Adipocyte (in vitro differentiated cells): ENCODE data around the gene TRIM50.
"Not testable (repeated sequence)": the region's sequence is repeated elsewhere in the genome, so short reads cannot be mapped to it uniquely, and the experiment has no call there.

ENCODE experiments used
- DNase-seq: peaks from one replicate; pipeline ENCODE4 v3.0.0-alpha.2; 2015; ENCODE audit warnings: low read depth
- H3K27me3 ChIP-seq: replicated peaks from 2 replicates; pipeline ENCODE4 v1.7.0; 2013; ENCODE audit warnings: mild to moderate bottlenecking, low read length, moderate library complexity; ENCODE audit not compliant: control insufficient read depth, insufficient read depth
- H3K36me3 ChIP-seq: 2 replicates; pipeline ENCODE4 v1.7.0; 2013; ENCODE audit warnings: low read length, mild to moderate bottlenecking, moderate library complexity; ENCODE audit not compliant: control insufficient read depth, insufficient read depth, severe bottlenecking
- H3K4me1 ChIP-seq: 2 replicates; pipeline ENCODE4 v1.7.0; 2013; ENCODE audit warnings: mild to moderate bottlenecking, low read length, moderate library complexity; ENCODE audit not compliant: control insufficient read depth, insufficient read depth
- H3K4me3 ChIP-seq: 2 replicates; pipeline ENCODE4 v1.7.0; 2013; ENCODE audit warnings: mild to moderate bottlenecking, low read length, moderate library complexity
- H3K9ac ChIP-seq: 2 replicates; pipeline ENCODE4 v1.7.0; 2013; ENCODE audit warnings: mild to moderate bottlenecking, low read length, moderate library complexity
- H3K9me3 ChIP-seq: 2 replicates; pipeline ENCODE4 v1.7.0; 2013; ENCODE audit warnings: mild to moderate bottlenecking, low read length, moderate library complexity; ENCODE audit not compliant: control insufficient read depth

TRIM50 gene

DNA sequence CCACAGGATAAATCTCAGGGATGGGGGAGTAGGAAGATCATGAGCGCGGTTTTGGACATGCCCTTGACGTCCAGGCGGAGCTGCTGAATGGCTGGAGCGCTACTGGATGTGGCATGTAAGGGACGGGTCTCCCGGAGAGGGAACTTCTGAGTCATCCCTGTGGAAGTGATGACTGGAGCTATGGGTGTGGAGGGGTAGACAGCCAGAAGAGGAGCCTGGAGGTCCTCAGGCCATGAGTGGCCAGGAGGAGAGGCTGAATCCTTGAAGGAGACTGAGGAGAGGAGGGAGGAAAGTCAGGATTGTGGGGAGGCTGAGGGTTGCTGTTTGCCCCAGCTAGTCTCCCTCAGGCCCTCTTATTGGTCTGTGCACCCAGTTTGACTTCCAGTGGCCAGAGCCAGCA is 16.5 kb downstream of the TRIM50 start:
- H3K9me3 ChIP-seq, H3K36me3 ChIP-seq, H3K4me3 ChIP-seq, DNase-seq, H3K27me3 ChIP-seq, H3K9ac ChIP-seq: not testable (repeated sequence)
- H3K4me1 ChIP-seq = peaks cover 11% of the 10 kb centered on the region

DNA sequence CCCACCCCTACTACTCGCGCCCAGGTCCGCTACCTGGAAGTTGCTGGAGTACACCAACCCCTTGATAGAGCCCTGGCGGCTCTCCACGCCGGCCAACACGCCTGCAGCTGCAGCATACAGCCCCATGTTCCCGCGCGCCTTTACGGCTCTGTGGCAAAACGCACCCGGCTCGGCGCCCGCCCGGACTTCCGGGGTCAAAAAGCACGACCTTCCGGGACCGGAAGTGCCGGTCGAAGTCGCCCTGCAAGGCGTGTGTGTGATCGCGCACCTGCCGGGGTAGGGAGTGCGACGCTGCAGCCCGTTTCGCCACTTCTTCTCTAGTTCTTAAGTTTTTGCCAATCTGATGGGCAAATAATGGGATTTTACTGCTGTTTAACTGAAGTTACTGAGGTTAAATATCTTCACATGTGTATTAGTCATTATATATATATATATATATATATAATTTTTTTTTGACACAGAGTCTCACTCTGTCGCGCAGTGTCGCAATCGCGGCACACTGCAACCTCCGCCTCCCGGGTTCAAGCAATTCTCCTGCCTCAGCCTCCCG is 19.1 kb downstream of the TRIM50 start, which contains the start of gene NSUN5:
Gene NSUN5, minus strand, starts transcription at position 162 of the 550 bp plus-strand sequence. Its CDS starts 36 bp downstream, at position 126.
- Histone ChIP-seq H3K4me1 (peaks cover 11% of the 10 kb centered on the region), H3K36me3 (peaks cover 13% of the 10 kb centered on the region), H3K27me3 (no peaks in the 10 kb centered on the region), H3K9ac (peak within 1 kb of the TSS; percentile 87), H3K4me3 (peak within 1 kb of the TSS; percentile 92), H3K9me3 (no peaks in the 10 kb centered on the region)
- DNase-seq = peak; percentile 74

DNA sequence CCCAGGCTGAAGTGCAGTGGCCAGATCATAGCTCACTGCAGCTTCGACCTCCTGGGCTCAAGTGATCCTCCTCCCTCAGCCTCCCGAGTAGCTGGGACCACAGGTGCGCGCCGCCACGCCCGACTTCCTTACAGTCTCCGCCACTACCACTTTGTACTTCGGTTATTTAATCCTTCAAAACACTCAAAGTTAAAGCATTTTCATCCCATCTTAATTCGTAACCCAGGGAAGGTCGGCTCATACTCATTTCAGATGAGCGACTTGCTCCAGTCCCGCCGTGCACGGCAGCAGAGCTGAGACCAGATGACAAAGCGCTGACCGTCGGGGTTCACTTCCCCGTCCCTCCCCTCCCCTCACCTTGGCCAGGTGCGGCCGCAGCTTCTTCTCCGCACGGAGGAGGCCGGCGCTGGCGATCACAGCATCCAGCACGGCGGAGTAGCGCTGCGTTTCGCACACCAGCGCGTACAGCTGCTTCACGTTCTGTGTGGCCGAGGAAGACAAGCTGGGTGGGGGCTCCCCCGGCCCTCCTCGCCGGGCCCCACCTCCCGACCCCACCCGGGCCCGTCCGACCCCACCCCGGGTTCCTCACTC is 19.7 kb downstream of the TRIM50 start:
- Histone ChIP-seq H3K4me3 (peak overlapping the region; percentile 92), H3K36me3 (peaks cover 17% of the 10 kb centered on the region), H3K4me1 (peaks cover 11% of the 10 kb centered on the region), H3K9ac (peak overlapping the region; percentile 87), H3K9me3 (no peaks in the 10 kb centered on the region), H3K27me3 (no peaks in the 10 kb centered on the region)
- DNase-seq = peak; percentile 25

DNA sequence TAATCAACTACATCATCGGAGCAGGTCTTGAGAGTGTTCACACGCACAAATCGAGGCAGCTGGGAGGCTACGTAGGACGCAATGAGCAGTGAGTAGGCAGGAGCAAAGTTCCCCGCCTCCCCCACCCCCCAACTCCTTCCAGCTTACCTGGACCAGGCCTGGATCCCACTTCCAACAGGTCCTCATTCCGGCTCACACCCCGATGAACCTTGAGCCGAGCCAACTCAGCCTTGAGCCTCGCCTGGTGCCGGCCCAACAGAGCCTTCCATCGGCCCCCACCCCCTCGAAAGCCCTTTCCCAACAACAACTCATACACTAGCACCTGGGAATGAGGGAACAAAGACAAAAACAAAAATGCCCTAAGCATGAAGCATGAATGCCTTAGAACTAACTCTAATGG is 20.4 kb downstream of the TRIM50 start:
- no peak for DNase-seq
- H3K36me3 ChIP-seq = peaks cover 23% of the 10 kb centered on the region
- H3K4me3 ChIP-seq = peak overlapping the region; percentile 92
- no peak overlapping the region for H3K9ac ChIP-seq
- H3K27me3 ChIP-seq = no peaks in the 10 kb centered on the region
- no peaks in the 10 kb centered on the region for H3K9me3 ChIP-seq
- peaks cover 11% of the 10 kb centered on the region for H3K4me1 ChIP-seq

DNA sequence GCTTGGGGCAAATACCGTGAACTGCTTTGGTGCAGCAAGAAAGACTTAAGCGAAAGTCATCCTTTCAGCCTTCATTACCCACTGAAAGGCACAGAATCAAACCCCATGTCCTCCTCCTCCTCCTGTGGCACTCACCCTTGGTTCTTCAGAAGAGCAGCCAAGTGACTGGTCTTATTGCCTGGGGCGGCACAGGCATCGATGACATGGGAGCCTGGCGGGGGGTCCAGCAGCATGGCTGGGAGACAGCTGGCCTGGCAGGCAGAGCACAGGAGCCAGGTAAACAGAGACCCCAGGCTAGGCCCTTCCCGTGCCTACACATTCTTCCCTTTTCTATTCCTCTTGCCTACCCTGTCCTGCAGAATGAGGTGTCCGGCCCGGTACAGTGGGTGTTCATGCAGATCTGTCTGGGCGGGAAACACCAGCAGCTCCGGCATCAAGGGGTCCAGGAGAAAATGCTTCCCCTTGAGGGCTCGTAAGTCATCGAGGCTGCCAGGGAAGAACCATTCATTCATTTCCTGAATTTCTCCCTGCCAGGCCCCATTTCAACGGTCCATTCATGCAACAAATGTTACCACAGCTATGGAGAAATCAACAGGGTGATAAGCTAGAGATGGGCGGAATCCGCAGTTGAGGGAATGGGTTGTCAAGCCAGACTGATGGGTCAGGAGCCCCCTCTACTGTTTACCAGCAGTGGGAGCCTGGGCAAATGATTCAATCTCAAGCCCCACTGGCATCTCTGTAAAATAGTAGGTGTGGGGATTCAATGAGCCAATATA is 23.1 kb downstream of the TRIM50 start:
- Histone ChIP-seq H3K36me3 (peaks cover 23% of the 10 kb centered on the region), H3K4me1 (peaks cover 11% of the 10 kb centered on the region)
- H3K27me3 ChIP-seq, H3K9me3 ChIP-seq, H3K4me3 ChIP-seq, H3K9ac ChIP-seq, DNase-seq: not testable (repeated sequence)

DNA sequence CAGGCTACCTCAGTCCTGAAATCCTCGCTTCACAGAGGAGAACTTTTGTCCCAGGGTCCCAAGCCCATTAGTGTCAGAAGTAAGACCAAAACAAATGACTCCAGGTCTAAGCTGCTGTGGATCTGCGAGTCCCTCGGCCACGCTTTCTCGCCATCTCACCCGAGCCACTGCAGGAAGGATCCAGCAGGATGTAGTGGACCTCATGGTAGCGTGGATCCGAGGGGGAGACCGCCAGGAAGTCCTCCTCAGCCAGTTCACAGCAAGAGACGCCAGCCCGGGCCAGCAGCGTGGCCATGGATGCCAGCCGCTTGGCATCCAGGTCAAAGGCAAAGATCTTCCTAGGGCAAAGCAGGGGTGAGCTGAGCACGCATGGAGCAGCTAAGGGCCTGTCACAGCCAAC is 23.8 kb downstream of the TRIM50 start:
- Histone ChIP-seq H3K9me3 (no peaks in the 10 kb centered on the region), H3K4me3 (no peak overlapping the region), H3K36me3 (peaks cover 23% of the 10 kb centered on the region), H3K27me3 (no peaks in the 10 kb centered on the region), H3K9ac (no peak overlapping the region), H3K4me1 (peaks cover 8% of the 10 kb centered on the region)
- DNase-seq = no peak

DNA sequence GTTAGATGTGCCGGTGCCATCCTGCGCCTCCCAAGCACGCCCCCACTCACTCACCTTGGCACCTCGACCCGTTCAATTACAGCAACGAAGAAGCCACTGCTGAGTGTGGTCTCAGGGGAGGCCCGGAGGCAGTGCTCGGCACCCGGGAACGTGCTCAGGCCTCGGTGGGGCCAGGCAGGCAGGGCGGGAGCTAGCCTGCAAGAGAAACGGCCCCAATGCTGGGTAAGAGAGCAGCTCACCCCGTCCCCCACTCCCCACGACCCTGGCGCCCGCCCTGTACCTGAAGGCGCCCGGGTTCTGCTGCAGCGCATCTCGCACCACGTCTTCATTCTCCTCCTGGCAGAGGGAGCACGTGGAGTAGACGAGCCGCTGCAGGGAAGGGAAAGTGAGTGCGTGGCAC is 24.3 kb downstream of the TRIM50 start:
- no peak for DNase-seq
- Histone ChIP-seq H3K4me3 (no peak overlapping the region), H3K4me1 (peaks cover 8% of the 10 kb centered on the region), H3K9me3 (no peaks in the 10 kb centered on the region), H3K27me3 (no peaks in the 10 kb centered on the region), H3K9ac (no peak overlapping the region), H3K36me3 (peaks cover 23% of the 10 kb centered on the region)

DNA sequence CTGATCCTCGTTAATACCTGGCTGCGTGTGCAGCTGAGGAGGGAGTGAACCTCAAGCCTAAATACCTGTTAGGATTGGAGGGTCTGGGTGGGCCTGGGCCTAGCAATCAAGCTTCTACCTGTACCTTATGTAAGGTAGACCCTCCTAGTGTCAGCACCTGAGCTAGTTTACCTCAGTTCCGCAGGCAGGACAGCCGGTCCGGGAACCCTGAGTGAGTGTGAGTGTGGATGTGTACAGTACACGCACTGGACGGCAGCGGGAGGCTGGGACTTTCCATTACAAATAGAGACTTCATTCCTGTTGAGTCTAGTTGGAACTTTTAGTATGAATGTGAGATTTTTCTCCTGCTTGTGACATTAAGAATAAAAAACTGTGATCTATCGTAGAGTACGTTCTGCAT is 25.0 kb downstream of the TRIM50 start:
- not testable (repeated sequence) for H3K9ac ChIP-seq, DNase-seq, H3K9me3 ChIP-seq, H3K4me1 ChIP-seq, H3K27me3 ChIP-seq, H3K4me3 ChIP-seq
- peaks cover 23% of the 10 kb centered on the region for H3K36me3 ChIP-seq

DNA sequence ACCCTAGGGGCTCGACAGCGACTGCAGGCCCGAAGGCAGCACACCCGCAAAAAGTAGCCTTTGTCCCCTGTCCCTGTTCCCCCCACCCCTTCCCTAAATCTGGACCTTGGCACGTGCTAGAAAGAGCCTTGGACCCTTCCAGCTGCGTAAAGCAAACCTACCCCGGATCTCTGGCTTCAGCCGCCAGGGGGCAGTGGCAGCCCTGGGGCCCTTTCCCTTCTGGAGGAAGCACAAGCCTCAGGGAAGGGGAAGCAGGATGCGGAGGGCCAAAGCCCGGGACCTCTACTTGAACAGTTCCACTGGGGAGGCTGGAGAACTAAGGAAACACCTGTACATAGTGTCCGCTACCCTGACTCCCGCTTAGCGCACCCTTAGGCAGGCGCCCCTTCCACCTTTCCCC is 26.8 kb downstream of the TRIM50 start:
- not testable (repeated sequence) for H3K4me1 ChIP-seq, H3K4me3 ChIP-seq, H3K27me3 ChIP-seq, H3K9ac ChIP-seq, DNase-seq, H3K9me3 ChIP-seq
- peaks cover 23% of the 10 kb centered on the region for H3K36me3 ChIP-seq

DNA sequence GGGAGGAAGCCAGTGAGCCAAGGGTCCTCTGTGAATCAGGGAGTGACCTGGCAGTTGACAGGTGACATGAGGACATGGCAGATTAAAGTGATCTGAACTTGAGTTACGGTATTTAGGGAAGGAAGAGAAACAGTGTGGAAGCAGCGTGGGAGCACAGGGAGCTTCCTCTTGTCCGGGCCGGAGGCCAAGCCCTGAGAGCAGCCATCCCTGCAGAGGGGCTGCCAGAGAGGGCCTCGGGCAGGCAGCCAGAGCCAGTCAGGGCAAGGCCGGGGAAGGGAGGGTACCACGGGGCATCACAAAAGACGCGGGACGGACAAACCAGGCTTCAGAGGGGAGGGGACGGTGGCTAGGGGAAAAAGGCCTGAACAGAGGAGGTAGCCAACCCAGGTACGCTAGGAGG is 28.1 kb downstream of the TRIM50 start:
- H3K36me3 ChIP-seq = peaks cover 20% of the 10 kb centered on the region
- H3K4me3 ChIP-seq, H3K27me3 ChIP-seq, H3K9me3 ChIP-seq, H3K9ac ChIP-seq, DNase-seq, H3K4me1 ChIP-seq: not testable (repeated sequence)

DNA sequence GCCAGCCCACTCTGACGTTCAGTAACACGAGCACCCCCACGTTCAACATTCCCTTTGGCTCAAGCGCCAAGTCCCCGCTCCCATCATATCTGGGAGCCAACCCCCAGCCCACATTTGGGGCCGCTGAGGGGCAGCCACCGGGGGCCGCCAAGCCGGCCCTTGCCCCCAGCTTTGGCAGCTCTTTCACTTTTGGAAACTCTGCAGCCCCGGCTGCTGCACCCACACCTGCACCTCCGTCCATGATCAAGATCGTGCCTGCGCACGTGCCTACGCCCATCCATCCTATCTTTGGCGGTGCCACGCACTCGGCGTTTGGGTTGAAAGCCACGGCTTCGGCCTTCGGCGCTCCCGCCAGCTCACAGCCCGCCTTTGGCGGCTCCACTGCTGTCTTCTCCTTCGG is 30.2 kb downstream of the TRIM50 start:
- H3K36me3 ChIP-seq, DNase-seq: not testable (repeated sequence)

More for the DNA sequence above, 30.2 kb downstream of the TRIM50 start:
- H3K27me3 ChIP-seq, H3K4me3 ChIP-seq, H3K9ac ChIP-seq, H3K9me3 ChIP-seq, H3K4me1 ChIP-seq: not testable (repeated sequence)
